Hypothalamus (tissue), 51 donors: ENCODE data around the gene HOXB5.

Source experiments
- DNase-seq, 51 donors: peaks; one replicate each; lab custom pipeline; 2025; lab: John Stamatoyannopoulos, UW

The HOXB5 gene

GRCh38 chr17:48605991-48606891 is 12.7 kb upstream of the HOXB5 start:
- DNase-seq = no peak

- no peak for DNase-seq
Observed at GRCh38 chr17:48605409-48605919, 11.9 kb upstream of the HOXB5 start.

- DNase-seq = no peak
Observed at GRCh38 chr17:48604770-48605329, 11.3 kb upstream of the HOXB5 start, which contains the start of gene HOXB6. HOXB6 (minus strand) TSS chr17:48604986; CDS start chr17:48598150, 6,836 bp downstream.

- DNase-seq = no peak
Observed at GRCh38 chr17:48603959-48604769, 10.6 kb upstream of the HOXB5 start.

- no peak for DNase-seq
Observed at GRCh38 chr17:48601539-48602425, 8.2 kb upstream of the HOXB5 start.

GRCh38 chr17:48601207-48601538 is 7.6 kb upstream of the HOXB5 start:
- no peak for DNase-seq

- DNase-seq = no peak
Observed at GRCh38 chr17:48600244-48601098, 6.9 kb upstream of the HOXB5 start.

- no peak for DNase-seq
Observed at GRCh38 chr17:48599354-48599753, 5.8 kb upstream of the HOXB5 start.

- no peak for DNase-seq
Observed at GRCh38 chr17:48598736-48599135, 5.2 kb upstream of the HOXB5 start.

- no peak for DNase-seq
Observed at GRCh38 chr17:48597778-48598631, 4.4 kb upstream of the HOXB5 start.

GRCh38 chr17:48597528-48597777 is 3.9 kb upstream of the HOXB5 start:
- no peak for DNase-seq

GRCh38 chr17:48596735-48597527 is 3.4 kb upstream of the HOXB5 start:
- DNase-seq = no peak

GRCh38 chr17:48596000-48596734 is 2.6 kb upstream of the HOXB5 start:
- no peak for DNase-seq

- DNase-seq = no peak
Observed at GRCh38 chr17:48595278-48595999, 1.9 kb upstream of the HOXB5 start.

- DNase-seq = no peak
Observed at GRCh38 chr17:48594538-48595277, 1.1 kb upstream of the HOXB5 start.
